Osteoblast (primary cell): ENCODE measurements around the gene JMJD4. TPM values are rescaled to one million over a fixed set of nuclear protein-coding genes. Genes with fewer than 3 reads are reported as not detected.

Experiments
- DNase-seq: peaks from one replicate; pipeline ENCODE4 v3.0.0; 2011; ENCODE audit warnings: low spot score, mixed read lengths; ENCODE audit not compliant: insufficient read length; ENCODE audit errors: missing footprints
- H2AFZ ChIP-seq: 2 replicates; pipeline ENCODE4 v1.6.0; 2011; ENCODE audit warnings: mild to moderate bottlenecking, low read length
- H3K27ac ChIP-seq: 2 replicates; pipeline ENCODE4 v1.5.1; 2011; ENCODE audit warnings: mild to moderate bottlenecking, low read depth, low read length, moderate library complexity
- H3K27me3 ChIP-seq: 2 replicates; pipeline ENCODE4 v1.6.0; 2012; ENCODE audit warnings: mild to moderate bottlenecking, control low read depth, inconsistent platforms, low read length, moderate library complexity; ENCODE audit not compliant: insufficient read depth
- H3K36me3 ChIP-seq: 2 replicates; pipeline ENCODE4 v1.5.1; 2011; ENCODE audit warnings: mild to moderate bottlenecking, low read length, control low read depth, moderate library complexity; ENCODE audit not compliant: insufficient read depth
- H3K4me1 ChIP-seq: 2 replicates; pipeline ENCODE4 v1.5.1; 2011; ENCODE audit warnings: mild to moderate bottlenecking, low read length, control low read depth, moderate library complexity; ENCODE audit not compliant: insufficient read depth
- H3K4me2 ChIP-seq: 2 replicates; pipeline ENCODE4 v1.6.0; 2011; ENCODE audit warnings: mild to moderate bottlenecking, low read length; ENCODE audit not compliant: insufficient read depth
- H3K4me3 ChIP-seq: fragments of 200-600 bp; sonication (generic); 3 replicates; pipeline ENCODE4 v1.5.1; 2012; ENCODE audit warnings: mild to moderate bottlenecking, low read length, inconsistent platforms; ENCODE audit not compliant: insufficient read depth
- H3K79me2 ChIP-seq: 2 replicates; pipeline ENCODE4 v1.6.0; 2012; ENCODE audit warnings: mild to moderate bottlenecking, low read length, control low read depth, inconsistent platforms; ENCODE audit not compliant: insufficient read depth
- H3K9me3 ChIP-seq: 2 replicates; pipeline ENCODE4 v1.5.1; 2011; ENCODE audit warnings: low read depth, low read length, control low read depth
- H4K20me1 ChIP-seq: 2 replicates; pipeline ENCODE4 v1.6.0; 2012; ENCODE audit warnings: mild to moderate bottlenecking, low read length, control low read depth; ENCODE audit not compliant: insufficient read depth
- total RNA-seq: library from RNA; depleted of rRNA; stranded (reverse); fragments of >200 nt; gene quantifications from 2 replicates; pipeline ENCODE4 v1.2.3, GENCODE V29; 2012
- TF ChIP-seq, protein P1 (sequence below): IDR thresholded peaks from 2 replicates; pipeline ENCODE4 v1.5.1; 2011; ENCODE audit warnings: mild to moderate bottlenecking, low read depth, low read length, moderate library complexity; ENCODE audit errors: extremely low read depth

Gene JMJD4
- total RNA-seq, 1 donor, result 27.5 TPM

DNA sequence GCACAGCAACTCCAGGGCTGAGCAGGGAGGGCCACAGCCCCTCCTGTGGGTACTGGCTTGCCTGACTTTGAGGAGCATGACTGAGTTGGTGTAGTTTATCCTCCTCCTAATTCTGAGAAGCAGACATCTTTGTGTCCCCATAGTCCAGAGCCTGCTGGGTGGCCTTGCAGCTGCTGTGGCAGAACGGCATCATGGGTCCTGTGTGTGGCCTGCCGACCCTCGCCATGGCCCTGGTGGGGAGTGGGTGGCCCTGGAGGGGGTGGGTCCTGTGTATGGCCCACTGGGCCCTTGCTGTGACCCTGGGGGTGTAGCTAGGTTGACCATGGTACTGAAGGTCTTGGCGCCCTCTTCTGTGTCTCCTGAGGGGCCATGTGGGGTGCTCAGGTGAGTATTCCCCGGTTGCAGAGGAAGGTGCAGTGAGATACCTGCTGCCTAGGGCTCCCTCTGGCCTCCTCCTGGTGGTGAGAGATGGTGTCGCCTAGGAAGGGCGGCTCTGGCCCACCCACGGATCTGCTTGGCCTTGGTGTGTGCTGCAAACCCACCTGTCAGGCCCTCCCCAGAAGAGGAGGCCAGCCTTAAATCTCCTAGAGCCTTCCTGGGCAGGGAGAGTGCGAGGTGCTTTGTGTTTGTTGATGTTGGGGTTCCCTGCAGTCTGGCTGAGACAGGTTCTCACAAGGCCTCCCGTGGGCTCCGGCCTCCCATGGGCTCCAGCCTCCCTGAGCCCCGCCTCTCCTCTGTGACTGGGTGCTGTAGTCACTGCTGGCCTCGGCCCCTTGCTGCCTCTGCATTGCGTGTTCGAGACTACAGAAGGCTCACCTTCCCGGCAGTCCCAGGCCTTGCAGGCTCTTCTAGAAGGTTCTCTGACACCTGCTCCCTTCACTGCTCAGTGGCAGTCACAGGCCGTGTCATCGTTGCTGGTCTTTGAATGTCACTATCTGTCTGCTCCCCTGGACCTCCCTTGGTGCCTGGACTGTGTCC is 7.9 kb upstream of the JMJD4 start:
- no peak overlapping the region for H3K4me2 ChIP-seq
- H3K4me3 ChIP-seq, result no peak overlapping the region
- TF ChIP-seq, protein P1, sequence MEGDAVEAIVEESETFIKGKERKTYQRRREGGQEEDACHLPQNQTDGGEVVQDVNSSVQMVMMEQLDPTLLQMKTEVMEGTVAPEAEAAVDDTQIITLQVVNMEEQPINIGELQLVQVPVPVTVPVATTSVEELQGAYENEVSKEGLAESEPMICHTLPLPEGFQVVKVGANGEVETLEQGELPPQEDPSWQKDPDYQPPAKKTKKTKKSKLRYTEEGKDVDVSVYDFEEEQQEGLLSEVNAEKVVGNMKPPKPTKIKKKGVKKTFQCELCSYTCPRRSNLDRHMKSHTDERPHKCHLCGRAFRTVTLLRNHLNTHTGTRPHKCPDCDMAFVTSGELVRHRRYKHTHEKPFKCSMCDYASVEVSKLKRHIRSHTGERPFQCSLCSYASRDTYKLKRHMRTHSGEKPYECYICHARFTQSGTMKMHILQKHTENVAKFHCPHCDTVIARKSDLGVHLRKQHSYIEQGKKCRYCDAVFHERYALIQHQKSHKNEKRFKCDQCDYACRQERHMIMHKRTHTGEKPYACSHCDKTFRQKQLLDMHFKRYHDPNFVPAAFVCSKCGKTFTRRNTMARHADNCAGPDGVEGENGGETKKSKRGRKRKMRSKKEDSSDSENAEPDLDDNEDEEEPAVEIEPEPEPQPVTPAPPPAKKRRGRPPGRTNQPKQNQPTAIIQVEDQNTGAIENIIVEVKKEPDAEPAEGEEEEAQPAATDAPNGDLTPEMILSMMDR, result no peak
- DNase-seq, result peak; percentile 49
- no peaks in the 10 kb centered on the region for H3K9me3 ChIP-seq
- no peaks in the 10 kb centered on the region for H3K27me3 ChIP-seq
- H2AFZ ChIP-seq, result no peak overlapping the region
- H3K27ac ChIP-seq, result no peak overlapping the region
- H3K36me3 ChIP-seq, result no peaks in the 10 kb centered on the region
- H3K4me1 ChIP-seq, result no peaks in the 10 kb centered on the region
- peaks cover 75% of the 10 kb centered on the region for H4K20me1 ChIP-seq
- peaks cover 92% of the 10 kb centered on the region for H3K79me2 ChIP-seq

- peaks cover 64% of the 10 kb centered on the region for H4K20me1 ChIP-seq
- no peaks in the 10 kb centered on the region for H3K27me3 ChIP-seq
- peaks cover under 1% of the 10 kb centered on the region for H3K4me1 ChIP-seq
- TF ChIP-seq, protein P1, result no peak
- H3K9me3 ChIP-seq, result no peaks in the 10 kb centered on the region
- no peak overlapping the region for H2AFZ ChIP-seq
- H3K36me3 ChIP-seq, result no peaks in the 10 kb centered on the region
- peaks cover 91% of the 10 kb centered on the region for H3K79me2 ChIP-seq
- no peak overlapping the region for H3K4me3 ChIP-seq
- DNase-seq, result peak; percentile 70
- H3K27ac ChIP-seq, result no peak overlapping the region
- H3K4me2 ChIP-seq, result no peak overlapping the region
Measured at GRCh38 chr1:227741166-227741870, 6.2 kb upstream of the JMJD4 start.

- H3K4me3 ChIP-seq, result no peak overlapping the region
- no peaks in the 10 kb centered on the region for H3K36me3 ChIP-seq
- peak; percentile 62 for DNase-seq
- H2AFZ ChIP-seq, result no peak overlapping the region
- peaks cover 60% of the 10 kb centered on the region for H4K20me1 ChIP-seq
- H3K27me3 ChIP-seq, result no peaks in the 10 kb centered on the region
- TF ChIP-seq, protein P1, result no peak
- peaks cover 91% of the 10 kb centered on the region for H3K79me2 ChIP-seq
- H3K9me3 ChIP-seq, result no peaks in the 10 kb centered on the region
- no peak overlapping the region for H3K4me2 ChIP-seq
- H3K27ac ChIP-seq, result no peak overlapping the region
- H3K4me1 ChIP-seq, result peaks cover 6% of the 10 kb centered on the region
Measured at GRCh38 chr1:227740401-227740960, 5.4 kb upstream of the JMJD4 start.

GRCh38 chr1:227739636-227740035 is 4.5 kb upstream of the JMJD4 start:
- Histone ChIP-seq H3K4me1 (peaks cover 6% of the 10 kb centered on the region), H2AFZ (no peak overlapping the region), H4K20me1 (peaks cover 52% of the 10 kb centered on the region)

More at GRCh38 chr1:227739636-227740035, 4.5 kb upstream of the JMJD4 start:
- Histone ChIP-seq H3K4me3 (no peak overlapping the region), H3K79me2 (peaks cover 92% of the 10 kb centered on the region), H3K4me2 (no peak overlapping the region), H3K27me3 (no peaks in the 10 kb centered on the region), H3K9me3 (no peaks in the 10 kb centered on the region), H3K36me3 (no peaks in the 10 kb centered on the region), H3K27ac (no peak overlapping the region)
- DNase-seq, result peak; percentile 41
- TF ChIP-seq, protein P1, result no peak
